HCT116 (cell line): ENCODE data around the gene FOXJ2. TPM values are rescaled to one million over a fixed set of nuclear protein-coding genes. Genes with fewer than 3 reads are reported as not detected.

Source experiments
- ATAC-seq: fragments of 200-7000 bp; cut with Tn5 transposase; 2 replicates; pipeline ENCODE4 v1.9.1; 2020; ENCODE audit warnings: mild to moderate bottlenecking, moderate library complexity
- BruUV-seq: library from RNA; stranded (reverse); fragments of 400-500 nt; replicated peaks from 2 replicates; lab custom pipeline; 2021; lab: Mats Ljungman, UMichigan
- CTCF ChIA-PET: fragments of 300-600 bp; sonication (Branson Sonifier 250); formaldehyde crosslinking; loops from one replicate; lab custom pipeline; 2021; ENCODE audit warnings: antibody characterized with exemption; lab: Charles Lee
- POLR2A ChIA-PET: fragments of 300-600, 350-600 bp; sonication (Branson Sonifier 250); formaldehyde crosslinking; loops from one replicate; lab custom pipeline; 2021; ENCODE audit warnings: antibody characterized with exemption; lab: Charles Lee
- RAD21 ChIA-PET, 2 experiments: fragments of 300-600 bp; sonication (Branson Sonifier 250); formaldehyde crosslinking; loops; one replicate each; lab custom pipeline; 2023; ENCODE audit warnings: low total read pairs in 2 of 2; ENCODE audit not compliant: uncharacterized antibody in 2 of 2, unreplicated experiment in 2 of 2, low non-redundant PET in 1 of 2; lab: Charles Lee
- DNase-seq: peaks from one replicate; pipeline ENCODE4 v3.0.0-alpha.2; 2010; ENCODE audit warnings: low read depth, low spot score
- H2AFZ ChIP-seq: fragments of 200-600 bp; shearing (Covaris generic), sonication (generic); 2 replicates; pipeline ENCODE4 v1.6.1; 2017; ENCODE audit warnings: low read depth, mixed run types, mixed read lengths, antibody characterized with exemption, low read length; ENCODE audit not compliant: poor library complexity, severe bottlenecking
- H3K27ac ChIP-seq: 2 replicates; pipeline ENCODE4 v1.5.1; 2012; ENCODE audit warnings: low read depth, low read length
- H3K27me3 ChIP-seq: fragments of 200-600 bp; sonication (generic); 2 replicates; pipeline ENCODE4 v1.6.1; 2016; ENCODE audit warnings: mixed run types, low read length, mixed read lengths; ENCODE audit not compliant: insufficient read depth
- H3K36me3 ChIP-seq, 2 experiments: fragments of 200-500 bp in 1 of 2; fragments of 200-600 bp in 1 of 2; sonication (Bioruptor generic) in 1 of 2; sonication (generic) in 1 of 2; 2 replicates each; pipeline versions ENCODE4 v1.5.1 to v1.6.1; 2014 to 2016; ENCODE audit warnings: low read length in 2 of 2, inconsistent platforms in 1 of 2, mixed read lengths in 1 of 2, mixed run types in 1 of 2; ENCODE audit not compliant: insufficient read depth in 2 of 2, control insufficient read depth in 1 of 2
- H3K4me1 ChIP-seq, 2 experiments: fragments of 200-600 bp in 1 of 2; sonication (generic) in 1 of 2; 2 replicates each; pipeline versions ENCODE4 v1.5.1 to v1.6.1; 2012 to 2017; ENCODE audit warnings: low read length in 2 of 2, inconsistent platforms in 1 of 2, mild to moderate bottlenecking in 1 of 2, mixed read lengths in 1 of 2, mixed run types in 1 of 2, moderate library complexity in 1 of 2; ENCODE audit not compliant: insufficient read depth in 2 of 2, control insufficient read depth in 1 of 2
- H3K4me2 ChIP-seq: fragments of 200-600 bp; sonication (generic); 2 replicates; pipeline ENCODE4 v1.6.1; 2017; ENCODE audit warnings: mixed run types, low read length, mixed read lengths
- H3K4me3 ChIP-seq, 2 experiments: fragments of 200-600 bp in 1 of 2; sonication (generic) in 1 of 2; replicated peaks in 1 of 2; 2 replicates each; pipeline ENCODE4 v1.5.1; 2011 to 2016; ENCODE audit warnings: low read length in 2 of 2, control low read depth in 1 of 2, low read depth in 1 of 2, mild to moderate bottlenecking in 1 of 2, mixed read lengths in 1 of 2, mixed run types in 1 of 2
- H3K79me2 ChIP-seq: fragments of 200-600 bp; sonication (generic); 2 replicates; pipeline ENCODE4 v1.6.1; 2017; ENCODE audit warnings: mild to moderate bottlenecking, mixed run types, low read length, moderate library complexity, mixed read lengths; ENCODE audit not compliant: insufficient read depth
- H3K9ac ChIP-seq: fragments of 200-600 bp; sonication (generic); 2 replicates; pipeline ENCODE4 v1.6.1; 2016; ENCODE audit warnings: low read length, mixed read lengths
- H3K9me2 ChIP-seq: fragments of 200-600 bp; sonication (generic), shearing (Covaris generic); 2 replicates; pipeline ENCODE4 v1.6.1; 2017; ENCODE audit warnings: mixed run types, mild to moderate bottlenecking, moderate library complexity; ENCODE audit not compliant: insufficient read depth
- H3K9me3 ChIP-seq, 2 experiments: fragments of 200-500 bp in 1 of 2; fragments of 200-600 bp in 1 of 2; sonication (Bioruptor generic) in 1 of 2; sonication (generic) in 1 of 2; 2 replicates each; pipeline ENCODE4 v1.6.1; 2014 to 2017; ENCODE audit warnings: low read length in 2 of 2, mixed read lengths in 2 of 2, inconsistent platforms in 1 of 2, low read depth in 1 of 2, mild to moderate bottlenecking in 1 of 2, mixed run types in 1 of 2, moderate library complexity in 1 of 2; ENCODE audit not compliant: control insufficient read depth in 1 of 2, insufficient read depth in 1 of 2
- H4K20me1 ChIP-seq: fragments of 200-600 bp; sonication (generic), shearing (Covaris generic); 2 replicates; pipeline ENCODE4 v1.6.1; 2017; ENCODE audit warnings: mixed run types, mild to moderate bottlenecking, moderate library complexity; ENCODE audit not compliant: insufficient read depth
- EGR1 ChIP-seq: IDR thresholded peaks from 2 replicates; pipeline ENCODE4 v1.6.1; 2012; ENCODE audit warnings: low read depth
- EZH2 ChIP-seq: fragments of 200-600 bp; sonication (generic); IDR thresholded peaks from 2 replicates; pipeline ENCODE4 v1.6.1; 2017; ENCODE audit warnings: antibody characterized with exemption, mixed run types
- EZH2phosphoT487 ChIP-seq: fragments of 200-600 bp; IDR thresholded peaks from 2 replicates; pipeline ENCODE4 v1.6.1; 2018; ENCODE audit warnings: antibody characterized with exemption, borderline replicate concordance
- POLR2A ChIP-seq: IDR thresholded peaks from 2 replicates; pipeline ENCODE4 v1.7.0; 2011; ENCODE audit warnings: borderline replicate concordance; ENCODE audit not compliant: insufficient read depth, insufficient read length; ENCODE audit errors: extremely low read depth
- POLR2AphosphoS5 ChIP-seq: IDR thresholded peaks from 2 replicates; pipeline ENCODE4 v1.6.1; 2011; ENCODE audit warnings: mild to moderate bottlenecking, low read depth, low read length, moderate library complexity
- RAD21 ChIP-seq: IDR thresholded peaks from 2 replicates; pipeline ENCODE4 v1.6.1; 2012; ENCODE audit warnings: low read depth, mild to moderate bottlenecking
- TCF7L2 ChIP-seq: IDR thresholded peaks from 2 replicates; pipeline ENCODE4 v1.7.0; 2011; ENCODE audit warnings: borderline replicate concordance, inconsistent platforms; ENCODE audit not compliant: insufficient read depth, insufficient read length; ENCODE audit errors: extremely low read depth
- intact Hi-C: fragments of 100-400 bp; cut with micrococcal nuclease; formaldehyde crosslinking; loops from 2 replicates; pipeline ENCODE4 v1.10.0; 2022
- total RNA-seq: library from RNA; stranded (reverse); gene quantifications from one replicate; pipeline ENCODE4 v1.2.1, GENCODE V29; 2021; ENCODE audit not compliant: unreplicated experiment
- TF ChIP-seq, protein P1 (sequence below), 3 experiments: fragments of 200-600 bp in 1 of 3; sonication (generic) in 1 of 3; IDR thresholded peaks in 2 of 3; conservative IDR thresholded peaks in 1 of 3; 2 replicates each; pipeline ENCODE4 v1.5.1; 2012 to 2017; ENCODE audit warnings: low read depth in 2 of 3, low read length in 2 of 3, antibody characterized with exemption in 1 of 3, borderline replicate concordance in 1 of 3, control low read depth in 1 of 3, mild to moderate bottlenecking in 1 of 3, mixed read lengths in 1 of 3, mixed run types in 1 of 3, moderate library complexity in 1 of 3; ENCODE audit not compliant: insufficient read depth in 1 of 3

FOXJ2 gene
- total RNA-seq, 1 experiment from 2014 or later: 20.3 TPM

DNA sequence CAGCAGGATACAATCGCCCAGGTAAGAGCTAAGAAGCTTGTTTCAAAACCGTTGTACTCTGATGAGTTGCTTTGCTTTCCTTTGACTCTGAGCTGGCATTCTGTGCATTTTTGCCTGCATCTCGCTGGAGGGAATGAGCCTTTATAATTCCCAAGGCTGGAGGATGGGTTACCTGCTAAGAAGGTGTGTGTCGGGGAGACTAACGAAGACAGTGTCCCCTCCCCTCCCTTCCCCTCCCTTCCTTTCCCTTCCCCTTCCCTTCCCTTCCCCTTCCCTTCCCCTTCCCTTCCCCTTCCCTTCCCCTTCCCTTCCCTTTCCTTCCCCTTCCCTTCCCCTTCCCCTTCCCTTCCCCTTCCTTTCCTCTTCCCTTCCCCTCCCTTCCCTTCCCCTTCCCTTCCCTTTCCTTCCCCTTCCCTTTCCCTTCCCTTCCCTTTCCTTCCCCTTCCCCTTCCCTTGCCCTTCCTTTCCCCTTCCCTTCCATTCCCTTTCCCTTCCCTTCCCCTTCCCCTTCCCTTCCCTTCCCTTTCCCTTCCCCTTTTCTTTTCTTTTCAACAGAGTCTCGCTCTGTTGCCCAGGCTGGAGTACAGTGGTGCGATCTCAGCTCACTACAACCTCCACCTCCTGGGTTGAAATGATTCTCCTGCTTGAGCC, 18.2 kb downstream of the FOXJ2 start:
- DNase-seq (no peak), ATAC-seq (no peak)
- Histone ChIP-seq H3K4me1 (no peaks in the 10 kb centered on the region), H3K9me3 (no peaks in the 10 kb centered on the region), H3K9ac (no peak overlapping the region), H4K20me1 (no peaks in the 10 kb centered on the region), H3K27me3 (no peaks in the 10 kb centered on the region), H2AFZ (no peak overlapping the region), H3K27ac (no peak overlapping the region), H3K36me3 (peaks cover 26 to 31% of the 10 kb centered on the region in 2 experiments; a peak in 3 of 4 replicates), H3K9me2 (no peaks in the 10 kb centered on the region), H3K4me2 (no peak overlapping the region), H3K4me3 (no peak overlapping the region), H3K79me2 (no peaks in the 10 kb centered on the region)
- intact Hi-C loops: no loop called here
- BruUV-seq: no TSS peak
- ChIA-PET RAD21 (interaction anchor here in 1 of 2 experiments (0.7 kb wide), 1 partner anchor 244 kb away, joined by 4 read pairs; no protein-coding TSS in a partner anchor), POLR2A (no interaction called here), CTCF (no interaction called here)
- TF ChIP-seq EGR1 (no peak), POLR2A (no peak), EZH2 (no peak), TCF7L2 (no peak), RAD21 (no peak), EZH2phosphoT487 (no peak), POLR2AphosphoS5 (no peak)
- TF ChIP-seq, protein P1, sequence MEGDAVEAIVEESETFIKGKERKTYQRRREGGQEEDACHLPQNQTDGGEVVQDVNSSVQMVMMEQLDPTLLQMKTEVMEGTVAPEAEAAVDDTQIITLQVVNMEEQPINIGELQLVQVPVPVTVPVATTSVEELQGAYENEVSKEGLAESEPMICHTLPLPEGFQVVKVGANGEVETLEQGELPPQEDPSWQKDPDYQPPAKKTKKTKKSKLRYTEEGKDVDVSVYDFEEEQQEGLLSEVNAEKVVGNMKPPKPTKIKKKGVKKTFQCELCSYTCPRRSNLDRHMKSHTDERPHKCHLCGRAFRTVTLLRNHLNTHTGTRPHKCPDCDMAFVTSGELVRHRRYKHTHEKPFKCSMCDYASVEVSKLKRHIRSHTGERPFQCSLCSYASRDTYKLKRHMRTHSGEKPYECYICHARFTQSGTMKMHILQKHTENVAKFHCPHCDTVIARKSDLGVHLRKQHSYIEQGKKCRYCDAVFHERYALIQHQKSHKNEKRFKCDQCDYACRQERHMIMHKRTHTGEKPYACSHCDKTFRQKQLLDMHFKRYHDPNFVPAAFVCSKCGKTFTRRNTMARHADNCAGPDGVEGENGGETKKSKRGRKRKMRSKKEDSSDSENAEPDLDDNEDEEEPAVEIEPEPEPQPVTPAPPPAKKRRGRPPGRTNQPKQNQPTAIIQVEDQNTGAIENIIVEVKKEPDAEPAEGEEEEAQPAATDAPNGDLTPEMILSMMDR (IDR thresholded peaks at IDR 0.05 in 2 of 3, conservative IDR thresholded peaks at IDR 0.05 in 1 of 3; ENCODE audit: borderline replicate concordance in 1 of 3, insufficient read depth in 1 of 3, low read depth in 2 of 3, low read length in 2 of 3): no peak
